Coronary artery (tissue), 2 donors: ENCODE results near the gene RAPGEF5.

ENCODE experiments used
- DNase-seq: peaks from one replicate; pipeline ENCODE4 v3.0.0-alpha.2; 2017; ENCODE audit warnings: low spot score
- H3K27ac ChIP-seq, 2 donors: fragments of 200-600 bp; sonication (generic); one replicate each; pipeline ENCODE4 v1.5.1; 2016 to 2019
- H3K4me3 ChIP-seq: fragments of 200-600 bp; sonication (generic); 2 replicates; pipeline ENCODE4 v1.5.1; 2016; ENCODE audit warnings: mild to moderate bottlenecking, moderate library complexity
- CTCF ChIP-seq: fragments of 200-600 bp; sonication (generic); IDR thresholded peaks from one replicate; pipeline ENCODE4 v1.5.1; 2019; ENCODE audit warnings: antibody characterized with exemption

Gene RAPGEF5

GRCh38 chr7:22338411-22338810, 18.5 kb downstream of the RAPGEF5 start:
- DNase-seq = no peak
- no peak for TF ChIP-seq CTCF
- Histone ChIP-seq H3K4me3 (no peak overlapping the region), H3K27ac (no peak overlapping the region)

- no peak for TF ChIP-seq CTCF
- no peak for DNase-seq
- H3K4me3 ChIP-seq = no peak overlapping the region
- no peak overlapping the region for H3K27ac ChIP-seq
Measured at GRCh38 chr7:22333680-22334141, 23.2 kb downstream of the RAPGEF5 start.

GRCh38 chr7:22332461-22332870, 24.5 kb downstream of the RAPGEF5 start:
- Histone ChIP-seq H3K27ac (no peak overlapping the region), H3K4me3 (no peak overlapping the region)
- TF ChIP-seq CTCF = no peak
- DNase-seq = no peak

DNA sequence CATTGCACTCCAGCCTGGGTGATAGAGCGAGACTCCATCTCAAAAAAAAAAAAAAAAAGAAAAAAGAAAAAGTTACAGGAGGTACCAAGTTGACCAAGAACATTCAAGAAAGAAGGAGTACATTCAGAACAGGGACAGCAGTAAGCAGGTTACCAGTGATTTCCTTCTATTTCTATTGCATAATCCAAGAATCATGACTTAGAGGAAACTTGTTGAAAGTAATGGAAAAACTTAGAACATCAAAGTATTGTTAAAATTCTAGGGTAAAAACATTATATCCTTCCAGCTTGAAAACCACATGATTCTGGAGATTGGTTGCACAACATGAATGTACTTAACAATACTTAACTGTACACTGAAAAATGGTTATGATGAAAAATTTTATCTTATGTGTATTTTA, 25.2 kb downstream of the RAPGEF5 start:
- H3K27ac ChIP-seq = no peak overlapping the region
- no peak overlapping the region for H3K4me3 ChIP-seq
- DNase-seq = no peak
- no peak for TF ChIP-seq CTCF

DNA sequence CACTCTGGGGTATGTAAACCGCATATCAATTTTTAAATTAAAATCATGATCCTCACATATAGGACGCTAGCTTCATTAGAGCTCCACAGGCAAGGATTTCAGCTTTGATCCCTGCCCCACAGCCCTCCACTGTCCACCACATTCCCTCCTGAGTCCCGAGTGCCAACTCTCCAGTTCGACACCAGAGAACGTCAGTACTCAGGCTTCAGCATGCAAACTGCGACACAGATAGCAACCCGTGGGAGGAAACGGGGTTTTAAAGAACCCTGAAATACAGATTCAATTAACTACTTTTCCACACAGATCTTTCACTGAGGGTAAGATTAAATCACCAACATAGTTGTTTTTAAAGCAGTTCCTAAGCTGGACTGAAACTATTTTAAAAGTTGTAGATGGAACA, 26.1 kb downstream of the RAPGEF5 start:
- DNase-seq = no peak
- TF ChIP-seq CTCF = no peak
- Histone ChIP-seq H3K27ac (no peak overlapping the region), H3K4me3 (no peak overlapping the region)

GRCh38 chr7:22329816-22330524, 27.0 kb downstream of the RAPGEF5 start:
- no peak for TF ChIP-seq CTCF
- Histone ChIP-seq H3K4me3 (no peak overlapping the region), H3K27ac (no peak overlapping the region)
- no peak for DNase-seq

DNA sequence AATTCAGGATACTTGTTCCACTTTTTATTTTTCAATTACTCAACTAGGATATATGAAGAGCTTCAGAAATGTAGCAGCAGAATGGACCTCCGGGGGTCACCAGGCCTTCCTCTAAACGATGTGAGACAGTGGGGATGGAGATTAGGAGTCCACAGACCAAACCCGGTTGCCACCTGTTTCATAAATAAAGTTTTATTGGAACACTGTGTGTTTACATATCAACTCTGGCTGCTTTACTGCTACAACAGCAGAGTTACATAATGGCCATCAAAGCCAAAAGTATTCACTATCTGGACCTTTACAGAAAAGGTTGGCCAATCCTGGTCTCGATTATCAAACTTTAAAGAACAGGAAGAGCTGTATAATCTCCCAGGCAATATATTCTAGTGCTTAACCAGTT, 30.8 kb downstream of the RAPGEF5 start:
- H3K27ac ChIP-seq = no peak overlapping the region

More for the DNA sequence above, 30.8 kb downstream of the RAPGEF5 start:
- no peak for TF ChIP-seq CTCF
- no peak for DNase-seq
- H3K4me3 ChIP-seq = no peak overlapping the region
